GM19438 (cell line): ENCODE data around the gene DDX46.
"Not testable (repeated sequence)": the region's sequence is repeated elsewhere in the genome, so short reads cannot be mapped to it uniquely, and the experiment has no call there.

Source experiments
- ATAC-seq: cut with Tn5 transposase; IDR thresholded peaks from one replicate; pipeline ENCODE4 v1.9.1; 2021; ENCODE audit warnings: low read depth; ENCODE audit not compliant: unreplicated experiment

Gene DDX46

DNA sequence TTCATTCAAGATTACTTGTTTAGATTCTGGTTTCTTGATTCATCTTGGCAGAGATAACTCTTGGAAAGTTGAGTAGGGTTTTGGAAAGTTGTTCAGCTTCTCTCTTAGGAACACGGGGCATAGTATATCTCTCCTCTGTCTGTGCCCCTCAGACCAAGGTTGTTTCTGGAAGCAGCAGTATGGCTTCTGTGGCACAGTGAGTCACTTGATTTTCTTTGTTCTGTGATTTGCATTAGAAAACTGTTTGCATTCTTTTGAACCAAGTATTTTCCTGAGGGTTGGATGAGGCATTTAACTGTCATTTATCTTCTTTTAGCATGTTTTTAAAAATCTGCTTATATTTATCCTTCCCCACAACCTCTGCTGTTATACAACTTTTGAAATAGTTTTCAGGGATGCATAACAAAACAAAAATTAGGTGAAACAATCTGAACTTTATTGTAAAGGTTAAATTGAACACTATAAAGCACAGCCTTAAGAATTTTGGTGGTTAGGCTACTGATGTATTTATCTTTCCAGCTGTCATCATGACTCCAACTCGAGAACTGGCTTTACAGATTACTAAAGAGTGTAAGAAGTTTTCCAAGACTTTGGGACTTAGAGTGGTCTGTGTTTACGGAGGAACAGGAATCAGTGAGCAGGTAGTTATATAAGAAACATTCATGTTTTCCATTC is 26.5 kb downstream of the DDX46 start:
- no peak for ATAC-seq

DNA sequence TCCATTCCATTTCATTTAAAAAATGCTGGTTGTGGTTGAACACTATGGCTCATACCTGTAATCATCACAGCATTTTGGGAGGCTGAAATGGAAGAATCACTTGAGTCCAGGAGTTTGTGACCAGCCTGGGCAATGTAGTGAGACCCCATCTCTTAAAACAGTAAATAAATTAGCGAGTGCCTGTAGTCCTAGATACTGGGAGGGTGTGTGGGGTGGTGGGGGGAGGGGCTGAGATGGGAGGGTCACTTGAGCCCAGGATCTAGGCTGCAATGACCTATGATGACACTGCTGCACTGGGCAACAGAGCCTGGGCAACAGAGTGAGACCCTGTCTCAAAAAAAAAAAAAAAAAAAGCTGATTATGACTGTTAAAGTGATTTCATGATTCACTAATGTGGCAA is 29.1 kb downstream of the DDX46 start:
- ATAC-seq: no peak

- ATAC-seq: no peak
These were observed 33.0 kb downstream of the DDX46 start for GRCh38 chr5:134791580-134791979.

DNA sequence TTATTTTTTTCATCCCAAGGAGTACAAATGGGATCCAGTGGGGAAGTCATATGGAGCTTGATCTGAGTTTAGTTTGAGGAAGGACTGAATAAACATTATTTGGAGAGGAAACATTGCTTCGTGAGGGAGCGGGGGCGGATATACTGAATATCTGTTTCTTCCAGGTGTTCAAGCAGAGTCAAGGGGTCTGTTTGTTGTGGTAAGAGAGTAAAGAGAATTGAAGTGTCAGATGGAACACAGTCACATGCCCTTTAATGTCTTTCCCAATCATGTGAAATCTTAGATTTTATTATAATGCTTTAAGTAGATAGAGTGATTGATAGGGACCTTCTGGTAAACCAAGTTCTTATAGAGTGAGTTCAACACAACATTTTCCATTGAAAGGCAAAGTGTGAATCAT is 33.7 kb downstream of the DDX46 start:
- no peak for ATAC-seq

DNA sequence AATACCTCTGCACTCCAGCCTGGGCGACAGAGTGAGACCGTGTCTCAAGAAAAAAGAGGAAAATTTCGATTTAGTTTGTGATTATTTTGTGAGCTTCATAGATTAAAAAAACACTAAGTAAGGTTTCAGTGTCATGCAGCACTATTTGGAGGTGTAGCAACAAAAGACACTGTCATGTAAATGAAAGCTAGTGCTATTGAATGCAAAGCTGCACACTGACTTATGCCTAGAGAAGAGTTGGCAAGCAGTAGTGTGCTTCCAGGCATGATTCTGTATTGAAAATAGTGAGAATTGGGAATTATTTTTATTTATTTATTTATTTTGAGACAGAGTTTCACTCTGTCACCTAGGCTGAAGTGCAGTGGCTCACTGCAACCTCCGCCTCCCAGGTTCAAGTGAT is 34.5 kb downstream of the DDX46 start:
- no peak for ATAC-seq

GRCh38 chr5:134794082-134794481 is 35.5 kb downstream of the DDX46 start:
- no peak for ATAC-seq

DNA sequence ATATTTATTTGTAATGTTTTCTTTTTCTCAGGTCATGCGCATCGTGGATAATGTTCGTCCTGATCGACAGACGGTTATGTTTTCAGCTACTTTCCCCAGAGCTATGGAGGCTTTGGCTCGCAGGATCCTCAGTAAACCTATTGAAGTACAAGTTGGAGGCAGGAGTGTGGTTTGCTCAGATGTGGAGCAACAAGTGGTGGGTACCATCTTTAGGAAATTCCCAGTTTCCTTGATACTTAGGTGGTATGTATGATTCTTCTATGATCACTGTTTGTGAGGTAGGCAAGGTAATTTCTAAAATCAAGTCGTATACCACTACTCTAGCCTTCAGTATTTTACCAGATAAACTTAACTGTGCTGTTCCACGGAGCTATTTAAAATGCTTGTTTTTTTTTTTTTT is 36.2 kb downstream of the DDX46 start:
- ATAC-seq: no peak

- ATAC-seq: no peak
These were observed 39.9 kb downstream of the DDX46 start for GRCh38 chr5:134798468-134798867.

- no peak for ATAC-seq
These were observed 45.2 kb downstream of the DDX46 start for GRCh38 chr5:134803821-134804220.

- ATAC-seq: no peak
These were observed 54.8 kb downstream of the DDX46 start for GRCh38 chr5:134813407-134813806.

- ATAC-seq: no peak
These were observed 55.2 kb downstream of the DDX46 start for GRCh38 chr5:134813827-134814226.

GRCh38 chr5:134817006-134817405 is 58.4 kb downstream of the DDX46 start:
- no peak for ATAC-seq

DNA sequence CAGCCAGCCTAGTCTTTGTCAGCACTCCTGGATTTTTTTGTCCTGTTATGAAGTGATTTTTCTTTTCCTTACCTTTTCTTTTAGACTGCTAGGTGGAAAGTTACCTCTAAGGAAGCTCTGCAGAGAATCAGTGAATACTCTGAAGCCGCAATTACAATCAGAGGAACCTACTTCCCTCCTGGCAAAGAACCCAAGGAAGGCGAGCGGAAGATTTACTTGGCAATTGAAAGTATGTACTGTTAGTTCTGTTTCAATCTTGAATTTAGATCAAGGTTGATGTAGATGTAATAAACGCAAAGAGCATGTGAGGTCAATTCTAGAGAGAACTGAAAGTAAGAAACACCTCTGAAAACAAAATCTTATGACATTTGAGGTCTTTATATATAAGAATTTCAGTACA is 60.2 kb downstream of the DDX46 start:
- ATAC-seq: no peak

- ATAC-seq: no peak
These were observed 60.9 kb downstream of the DDX46 start for GRCh38 chr5:134819407-134819963.

GRCh38 chr5:134821841-134822240 is 63.3 kb downstream of the DDX46 start:
- ATAC-seq: no peak

DNA sequence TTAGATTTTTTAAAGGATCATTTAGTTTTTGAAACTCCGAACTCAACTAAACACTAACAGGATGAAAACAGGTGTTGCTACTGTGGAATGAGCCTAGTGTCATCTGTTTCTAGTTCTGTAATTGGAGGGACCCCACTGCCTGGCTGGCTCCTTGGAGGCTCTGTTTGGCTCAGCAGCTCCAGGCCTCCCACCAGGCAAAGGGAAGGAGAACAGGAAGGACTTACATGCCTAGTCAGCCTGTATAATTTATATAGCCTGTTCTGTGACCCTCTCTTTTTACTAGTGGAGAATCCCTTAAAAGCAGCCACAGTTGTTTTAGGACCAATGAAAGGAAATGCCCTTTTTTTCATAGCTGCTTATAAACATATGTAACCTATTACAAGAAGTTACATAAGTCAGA is 66.1 kb downstream of the DDX46 start:
- no peak for ATAC-seq

DNA sequence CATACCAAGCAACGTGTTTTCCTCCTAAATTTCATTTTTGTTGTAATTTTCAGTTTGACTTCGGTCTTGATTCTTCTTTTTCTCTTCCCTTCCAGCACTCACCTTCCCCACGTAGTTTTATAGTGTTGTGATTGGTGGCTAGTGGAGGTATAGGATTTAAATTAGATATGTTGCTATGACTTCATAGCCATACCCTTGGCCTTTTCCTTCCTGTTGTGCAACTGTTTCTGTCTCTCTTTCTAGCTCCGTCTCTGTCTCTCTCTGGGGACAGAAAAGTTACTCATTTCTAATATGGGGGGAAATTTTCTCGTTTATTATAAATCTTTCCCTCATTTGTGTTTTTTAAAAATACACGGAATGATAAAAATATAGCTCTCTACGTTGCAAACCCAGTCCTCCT is 66.6 kb downstream of the DDX46 start:
- ATAC-seq: no peak

DNA sequence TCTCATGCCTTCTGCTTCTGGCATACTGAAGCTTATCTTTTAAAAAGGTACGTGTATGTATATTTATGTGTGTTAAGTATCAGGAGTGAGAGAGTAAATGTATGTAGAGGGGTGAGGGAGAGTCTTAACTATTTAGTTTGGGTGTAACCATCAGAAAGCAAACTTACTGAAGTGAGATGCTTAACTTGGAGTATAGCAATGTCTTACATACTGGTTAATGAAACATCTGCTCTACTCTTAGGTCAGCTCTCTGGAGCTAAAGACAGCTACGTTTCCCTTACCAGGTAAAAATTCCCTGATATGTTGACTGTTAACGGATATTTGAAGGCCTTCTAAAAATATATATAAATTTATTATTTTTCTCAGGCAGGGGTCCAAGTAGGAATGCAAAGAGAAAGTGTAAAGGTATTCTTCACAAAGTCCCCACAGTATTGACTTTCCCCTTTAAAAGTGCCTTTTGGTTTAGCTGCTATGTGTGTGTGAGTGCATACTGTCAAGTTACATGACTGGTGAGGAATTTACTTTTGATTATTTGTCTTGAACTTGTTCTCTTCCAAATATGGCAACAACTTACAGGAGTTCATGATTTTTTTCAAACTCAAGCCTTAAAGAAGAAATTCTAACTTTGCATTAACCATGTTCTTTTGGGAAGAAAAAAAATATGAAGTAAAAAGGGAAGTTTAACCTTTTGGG is 74.9 kb downstream of the DDX46 start:
- no peak for ATAC-seq

DNA sequence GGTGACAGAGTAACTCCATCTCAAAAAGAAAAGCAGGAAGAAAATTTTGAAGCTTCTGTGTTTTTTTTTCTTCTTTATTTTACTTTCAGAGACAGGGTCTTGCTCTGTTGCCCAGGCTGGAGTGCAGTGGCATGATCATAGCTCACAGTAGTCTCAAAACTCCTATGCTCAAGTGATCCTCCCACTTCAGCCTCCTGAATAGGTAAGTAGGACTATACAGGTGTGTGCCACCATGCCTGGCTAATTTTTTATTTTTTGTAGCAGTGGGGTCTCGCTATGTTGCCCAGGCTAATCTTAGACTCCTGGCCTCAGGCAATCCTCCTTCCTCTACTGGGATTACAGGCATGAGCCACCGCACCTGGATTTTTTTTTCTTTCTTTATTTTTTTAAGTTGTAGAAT is 77.0 kb downstream of the DDX46 start:
- no peak for ATAC-seq

- no peak for ATAC-seq
These were observed 79.1 kb downstream of the DDX46 start for GRCh38 chr5:134837530-134838181.

- not testable (repeated sequence) for ATAC-seq
These were observed 79.8 kb downstream of the DDX46 start for GRCh38 chr5:134838361-134838760.

GRCh38 chr5:134840811-134841210 is 82.2 kb downstream of the DDX46 start:
- ATAC-seq: no peak
